Effector memory CD4-positive, alpha-beta T cell (primary cell): ENCODE measurements around the gene PCDH9.

Source experiments
- DNase-seq, 3 donors: peaks; one replicate each; pipeline ENCODE4 v3.0.0-alpha.2; 2020
- H3K27ac ChIP-seq: 2 replicates; pipeline ENCODE4 v1.7.0; 2013; ENCODE audit warnings: mild to moderate bottlenecking, low read length, moderate library complexity; ENCODE audit not compliant: insufficient read depth, poor library complexity, severe bottlenecking
- H3K27me3 ChIP-seq: replicated peaks from 2 replicates; pipeline ENCODE4 v1.7.0; 2013; ENCODE audit warnings: mild to moderate bottlenecking, low read length; ENCODE audit not compliant: insufficient read depth, control insufficient read depth, poor library complexity, severe bottlenecking
- H3K36me3 ChIP-seq: 2 replicates; pipeline ENCODE4 v1.7.0; 2013; ENCODE audit warnings: mild to moderate bottlenecking, low read length, moderate library complexity; ENCODE audit not compliant: control insufficient read depth, insufficient read depth
- H3K4me1 ChIP-seq: 2 replicates; pipeline ENCODE4 v1.7.0; 2013; ENCODE audit warnings: low read length, mild to moderate bottlenecking; ENCODE audit not compliant: control insufficient read depth, insufficient read depth, poor library complexity, severe bottlenecking
- H3K4me3 ChIP-seq: 2 replicates; pipeline ENCODE4 v1.7.0; 2013; ENCODE audit warnings: low read length, low read depth, mild to moderate bottlenecking; ENCODE audit not compliant: insufficient read depth, poor library complexity, severe bottlenecking
- H3K9me3 ChIP-seq: 2 replicates; pipeline ENCODE4 v1.7.0; 2013; ENCODE audit warnings: mild to moderate bottlenecking, low read length, moderate library complexity; ENCODE audit not compliant: control insufficient read depth
- total RNA-seq, 3 donors: gene quantifications; one replicate each; lab custom pipeline; 2026; lab: John Stamatoyannopoulos, UW

Gene PCDH9
- total RNA-seq, result 0.52 to 0.97 (median 0.52) reads per million in 3 donors

GRCh38 chr13:67229481-67230403, at the start of gene PCDH9:
TSS of gene PCDH9 (minus strand) at chr13:67230336. CDS start at chr13:67228440, 1,896 bp downstream.
- H3K4me1 ChIP-seq, result no peaks in the 10 kb centered on the region
- H3K4me3 ChIP-seq, result peak within 1 kb of the TSS; percentile 94
- no peaks in the 10 kb centered on the region for H3K27me3 ChIP-seq
- H3K9me3 ChIP-seq, result no peaks in the 10 kb centered on the region
- no peak within 1 kb of the TSS for H3K27ac ChIP-seq
- H3K36me3 ChIP-seq, result no peaks in the 10 kb centered on the region
- no peak for DNase-seq

GRCh38 chr13:67278235-67278634, 48.1 kb upstream of the PCDH9 start:
- Histone ChIP-seq H3K4me1 (no peaks in the 10 kb centered on the region), H3K4me3 (no peak overlapping the region), H3K27ac (no peak overlapping the region), H3K27me3 (no peaks in the 10 kb centered on the region), H3K9me3 (no peaks in the 10 kb centered on the region), H3K36me3 (no peaks in the 10 kb centered on the region)
- DNase-seq, result no peak

GRCh38 chr13:67277581-67277980, 47.4 kb upstream of the PCDH9 start:
- H3K36me3 ChIP-seq, result no peaks in the 10 kb centered on the region
- no peaks in the 10 kb centered on the region for H3K27me3 ChIP-seq
- no peak overlapping the region for H3K27ac ChIP-seq
- no peaks in the 10 kb centered on the region for H3K4me1 ChIP-seq
- no peaks in the 10 kb centered on the region for H3K9me3 ChIP-seq
- DNase-seq, result no peak
- no peak overlapping the region for H3K4me3 ChIP-seq

- Histone ChIP-seq H3K4me1 (no peaks in the 10 kb centered on the region), H3K4me3 (no peak overlapping the region), H3K9me3 (no peaks in the 10 kb centered on the region), H3K27me3 (no peaks in the 10 kb centered on the region), H3K36me3 (no peaks in the 10 kb centered on the region), H3K27ac (no peak overlapping the region)
- no peak for DNase-seq
Measured at GRCh38 chr13:67275351-67275960, 45.3 kb upstream of the PCDH9 start.

GRCh38 chr13:67273001-67273400, 42.9 kb upstream of the PCDH9 start:
- no peak overlapping the region for H3K4me3 ChIP-seq

DNA sequence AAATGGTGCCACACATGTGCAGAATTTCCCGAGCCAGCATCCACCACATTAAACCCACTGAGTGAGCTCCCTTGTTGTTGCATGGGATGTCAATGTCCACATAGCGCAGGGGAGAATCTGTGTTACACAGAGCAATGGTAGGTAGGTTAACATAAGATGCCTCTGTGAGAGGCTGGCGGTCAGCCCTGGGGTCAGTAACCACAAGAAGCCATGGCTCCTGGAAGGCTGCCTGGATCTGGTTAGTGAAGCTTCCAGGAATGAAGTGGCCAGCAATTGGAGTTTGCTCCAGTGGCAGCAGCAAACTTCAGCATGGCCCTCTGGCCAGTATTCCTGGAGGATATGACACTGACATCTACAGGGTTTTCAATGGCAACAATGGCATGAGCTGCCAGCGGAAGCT, 37.0 kb upstream of the PCDH9 start:
- DNase-seq, result no peak
- H3K27ac ChIP-seq, result no peak overlapping the region
- H3K4me1 ChIP-seq, result no peaks in the 10 kb centered on the region
- no peaks in the 10 kb centered on the region for H3K36me3 ChIP-seq
- no peak overlapping the region for H3K4me3 ChIP-seq
- no peaks in the 10 kb centered on the region for H3K9me3 ChIP-seq
- H3K27me3 ChIP-seq, result no peaks in the 10 kb centered on the region

More at GRCh38 chr13:67273001-67273400, 42.9 kb upstream of the PCDH9 start:
- Histone ChIP-seq H3K27ac (no peak overlapping the region), H3K36me3 (no peaks in the 10 kb centered on the region), H3K9me3 (no peaks in the 10 kb centered on the region), H3K4me1 (no peaks in the 10 kb centered on the region), H3K27me3 (no peaks in the 10 kb centered on the region)
- DNase-seq, result no peak

DNA sequence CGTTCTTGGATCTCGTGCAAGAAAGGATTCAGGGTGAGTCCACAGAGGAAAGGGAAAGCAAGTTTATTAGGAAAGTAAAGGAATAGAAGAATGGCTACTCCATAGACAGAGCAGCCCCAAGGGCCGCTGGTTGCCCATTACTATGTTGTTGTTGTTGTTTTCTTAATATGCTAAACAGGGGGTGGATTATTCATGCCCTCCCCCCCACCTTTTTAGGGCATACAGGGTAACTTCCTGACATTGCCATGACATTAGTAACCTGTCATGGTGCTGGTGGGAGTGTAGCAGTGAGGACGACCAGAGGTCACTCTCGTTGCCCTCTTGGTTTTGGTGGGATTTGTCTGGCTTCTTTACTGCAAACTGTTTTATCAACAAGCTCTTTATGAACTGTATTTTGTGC, 29.1 kb upstream of the PCDH9 start:
- H3K36me3 ChIP-seq, result no peaks in the 10 kb centered on the region
- H3K4me1 ChIP-seq, result no peaks in the 10 kb centered on the region
- no peak for DNase-seq
- no peak overlapping the region for H3K27ac ChIP-seq
- no peak overlapping the region for H3K4me3 ChIP-seq
- no peaks in the 10 kb centered on the region for H3K9me3 ChIP-seq
- no peaks in the 10 kb centered on the region for H3K27me3 ChIP-seq

DNA sequence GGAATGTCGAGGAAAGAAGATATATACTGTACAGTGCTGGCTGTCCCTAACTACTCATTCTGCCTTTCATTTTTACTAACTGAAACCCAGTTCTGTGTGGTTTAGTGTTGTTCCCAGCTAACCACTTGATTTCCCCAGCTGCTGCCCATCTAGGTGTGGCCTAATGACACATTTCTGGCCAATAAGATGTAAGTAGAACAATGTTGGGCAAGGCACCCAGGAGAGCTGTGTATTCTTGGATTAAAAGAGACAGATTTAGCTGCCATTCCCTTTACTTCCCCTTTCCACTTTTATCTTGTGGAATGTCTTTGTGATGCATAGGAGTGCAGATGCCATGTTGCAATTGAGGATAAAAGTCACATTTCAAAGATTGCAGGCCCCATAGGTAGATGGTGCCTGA, 28.3 kb upstream of the PCDH9 start:
- Histone ChIP-seq H3K27me3 (no peaks in the 10 kb centered on the region), H3K27ac (no peak overlapping the region), H3K9me3 (no peaks in the 10 kb centered on the region), H3K4me3 (no peak overlapping the region), H3K36me3 (no peaks in the 10 kb centered on the region), H3K4me1 (no peaks in the 10 kb centered on the region)
- DNase-seq, result no peak

DNA sequence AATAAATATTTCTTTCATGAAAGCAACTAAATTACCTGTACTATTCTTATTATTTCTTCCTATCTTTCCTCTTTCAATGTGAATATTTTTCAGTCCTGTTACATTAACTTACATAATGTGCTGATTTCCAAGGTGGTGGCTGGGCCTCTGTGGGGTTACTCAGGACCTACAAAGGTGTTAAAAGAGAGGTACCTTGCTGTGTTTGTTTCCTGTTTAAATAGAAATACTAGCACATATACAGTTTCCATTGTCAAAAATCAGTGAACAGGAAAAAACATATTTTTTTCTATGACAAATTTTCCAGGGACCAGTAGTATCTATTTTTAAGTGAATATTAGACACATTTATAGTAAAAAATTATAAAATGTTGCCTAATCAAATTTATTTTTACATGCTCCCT, 8.7 kb upstream of the PCDH9 start:
- Histone ChIP-seq H3K27me3 (no peaks in the 10 kb centered on the region), H3K9me3 (no peaks in the 10 kb centered on the region), H3K27ac (no peak overlapping the region), H3K4me1 (no peaks in the 10 kb centered on the region), H3K4me3 (no peak overlapping the region), H3K36me3 (no peaks in the 10 kb centered on the region)
- DNase-seq, result no peak

GRCh38 chr13:67238277-67238859, 8.2 kb upstream of the PCDH9 start:
- H3K4me3 ChIP-seq, result no peak overlapping the region
- H3K27ac ChIP-seq, result no peak overlapping the region
- no peaks in the 10 kb centered on the region for H3K4me1 ChIP-seq
- H3K27me3 ChIP-seq, result no peaks in the 10 kb centered on the region
- no peaks in the 10 kb centered on the region for H3K36me3 ChIP-seq
- DNase-seq, result no peak
- H3K9me3 ChIP-seq, result no peaks in the 10 kb centered on the region
